Osteoblast (primary cell): ENCODE measurements around the gene ZNF185. TPM values are rescaled to one million over a fixed set of nuclear protein-coding genes. Genes with fewer than 3 reads are reported as not detected.

ENCODE experiments used
- DNase-seq: peaks from one replicate; pipeline ENCODE4 v3.0.0; 2011; ENCODE audit warnings: low spot score, mixed read lengths; ENCODE audit not compliant: insufficient read length; ENCODE audit errors: missing footprints
- H2AFZ ChIP-seq: 2 replicates; pipeline ENCODE4 v1.6.0; 2011; ENCODE audit warnings: mild to moderate bottlenecking, low read length
- H3K27ac ChIP-seq: 2 replicates; pipeline ENCODE4 v1.5.1; 2011; ENCODE audit warnings: mild to moderate bottlenecking, low read depth, low read length, moderate library complexity
- H3K27me3 ChIP-seq: 2 replicates; pipeline ENCODE4 v1.6.0; 2012; ENCODE audit warnings: mild to moderate bottlenecking, control low read depth, inconsistent platforms, low read length, moderate library complexity; ENCODE audit not compliant: insufficient read depth
- H3K36me3 ChIP-seq: 2 replicates; pipeline ENCODE4 v1.5.1; 2011; ENCODE audit warnings: mild to moderate bottlenecking, low read length, control low read depth, moderate library complexity; ENCODE audit not compliant: insufficient read depth
- H3K4me1 ChIP-seq: 2 replicates; pipeline ENCODE4 v1.5.1; 2011; ENCODE audit warnings: mild to moderate bottlenecking, low read length, control low read depth, moderate library complexity; ENCODE audit not compliant: insufficient read depth
- H3K4me2 ChIP-seq: 2 replicates; pipeline ENCODE4 v1.6.0; 2011; ENCODE audit warnings: mild to moderate bottlenecking, low read length; ENCODE audit not compliant: insufficient read depth
- H3K4me3 ChIP-seq: fragments of 200-600 bp; sonication (generic); 3 replicates; pipeline ENCODE4 v1.5.1; 2012; ENCODE audit warnings: mild to moderate bottlenecking, low read length, inconsistent platforms; ENCODE audit not compliant: insufficient read depth
- H3K79me2 ChIP-seq: 2 replicates; pipeline ENCODE4 v1.6.0; 2012; ENCODE audit warnings: mild to moderate bottlenecking, low read length, control low read depth, inconsistent platforms; ENCODE audit not compliant: insufficient read depth
- H3K9me3 ChIP-seq: 2 replicates; pipeline ENCODE4 v1.5.1; 2011; ENCODE audit warnings: low read depth, low read length, control low read depth
- H4K20me1 ChIP-seq: 2 replicates; pipeline ENCODE4 v1.6.0; 2012; ENCODE audit warnings: mild to moderate bottlenecking, low read length, control low read depth; ENCODE audit not compliant: insufficient read depth
- total RNA-seq: library from RNA; depleted of rRNA; stranded (reverse); fragments of >200 nt; gene quantifications from 2 replicates; pipeline ENCODE4 v1.2.3, GENCODE V29; 2012
- TF ChIP-seq, protein P1 (sequence below): IDR thresholded peaks from 2 replicates; pipeline ENCODE4 v1.5.1; 2011; ENCODE audit warnings: mild to moderate bottlenecking, low read depth, low read length, moderate library complexity; ENCODE audit errors: extremely low read depth

Gene ZNF185
- total RNA-seq, 1 donor = 1.1 TPM

DNA sequence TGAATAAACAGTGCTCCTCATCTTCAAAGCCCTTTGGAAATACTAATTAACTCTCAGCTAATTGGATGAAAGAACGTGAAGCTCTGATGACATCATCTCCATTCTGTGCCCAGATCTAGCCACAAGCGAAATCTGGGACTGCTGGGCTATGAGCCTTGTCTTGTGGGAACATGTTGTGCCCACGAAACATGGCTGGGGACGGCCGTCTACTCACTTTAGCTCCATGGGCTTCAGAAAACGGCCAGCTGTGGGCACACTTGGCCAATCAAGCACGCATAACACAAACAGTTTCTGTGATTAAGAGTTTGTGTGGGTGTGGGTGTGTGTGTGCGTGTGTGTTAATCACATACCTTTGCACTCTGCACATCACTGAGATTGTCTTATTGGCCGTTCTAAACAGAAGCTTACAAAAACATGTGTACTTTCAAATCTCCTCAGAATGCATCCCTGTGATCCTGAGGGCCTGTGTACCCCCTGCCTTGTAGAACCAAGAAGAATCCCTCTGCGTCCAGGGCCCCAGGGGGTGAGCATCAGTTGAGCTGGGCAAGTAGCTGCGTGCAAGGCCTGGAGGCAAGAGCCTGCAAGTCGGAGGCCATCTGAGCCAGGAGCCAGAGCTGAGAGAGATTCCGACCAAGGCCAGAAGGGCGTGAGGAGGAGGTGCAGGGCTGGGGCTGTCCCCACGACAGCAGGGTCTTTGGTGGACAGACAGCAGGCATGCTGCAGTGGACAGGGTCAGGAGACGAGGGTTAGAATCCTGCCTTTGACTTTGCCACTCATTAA lies 18.7 kb upstream of the ZNF185 start:
- TF ChIP-seq, protein P1, sequence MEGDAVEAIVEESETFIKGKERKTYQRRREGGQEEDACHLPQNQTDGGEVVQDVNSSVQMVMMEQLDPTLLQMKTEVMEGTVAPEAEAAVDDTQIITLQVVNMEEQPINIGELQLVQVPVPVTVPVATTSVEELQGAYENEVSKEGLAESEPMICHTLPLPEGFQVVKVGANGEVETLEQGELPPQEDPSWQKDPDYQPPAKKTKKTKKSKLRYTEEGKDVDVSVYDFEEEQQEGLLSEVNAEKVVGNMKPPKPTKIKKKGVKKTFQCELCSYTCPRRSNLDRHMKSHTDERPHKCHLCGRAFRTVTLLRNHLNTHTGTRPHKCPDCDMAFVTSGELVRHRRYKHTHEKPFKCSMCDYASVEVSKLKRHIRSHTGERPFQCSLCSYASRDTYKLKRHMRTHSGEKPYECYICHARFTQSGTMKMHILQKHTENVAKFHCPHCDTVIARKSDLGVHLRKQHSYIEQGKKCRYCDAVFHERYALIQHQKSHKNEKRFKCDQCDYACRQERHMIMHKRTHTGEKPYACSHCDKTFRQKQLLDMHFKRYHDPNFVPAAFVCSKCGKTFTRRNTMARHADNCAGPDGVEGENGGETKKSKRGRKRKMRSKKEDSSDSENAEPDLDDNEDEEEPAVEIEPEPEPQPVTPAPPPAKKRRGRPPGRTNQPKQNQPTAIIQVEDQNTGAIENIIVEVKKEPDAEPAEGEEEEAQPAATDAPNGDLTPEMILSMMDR = no peak
- no peak overlapping the region for H3K27ac ChIP-seq
- H3K4me1 ChIP-seq = no peaks in the 10 kb centered on the region
- peaks cover 4% of the 10 kb centered on the region for H3K27me3 ChIP-seq
- H3K79me2 ChIP-seq = no peaks in the 10 kb centered on the region
- no peak overlapping the region for H2AFZ ChIP-seq
- no peak for DNase-seq
- no peak overlapping the region for H3K4me2 ChIP-seq
- H4K20me1 ChIP-seq = no peaks in the 10 kb centered on the region
- H3K4me3 ChIP-seq = no peak overlapping the region
- H3K9me3 ChIP-seq = no peaks in the 10 kb centered on the region
- no peaks in the 10 kb centered on the region for H3K36me3 ChIP-seq

DNA sequence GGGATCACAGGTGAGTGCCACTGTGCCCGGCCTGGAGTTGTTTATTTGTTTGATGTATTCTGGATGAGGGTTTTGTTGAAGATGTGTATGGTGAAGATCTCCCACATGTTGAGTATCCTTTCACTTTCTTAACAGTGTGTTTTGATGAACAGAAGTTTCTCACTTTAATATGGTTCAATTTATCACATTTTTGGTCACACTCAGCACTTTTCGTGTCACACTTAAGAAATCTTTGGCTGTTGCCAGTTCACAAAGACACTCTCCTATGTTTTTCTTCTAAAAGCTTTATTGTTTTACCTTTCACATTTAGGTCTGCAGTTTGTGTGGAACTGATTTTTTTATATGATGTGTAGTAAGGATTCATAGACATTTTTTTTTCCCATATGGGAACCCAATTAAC lies 16.6 kb upstream of the ZNF185 start:
- no peaks in the 10 kb centered on the region for H3K79me2 ChIP-seq
- H3K36me3 ChIP-seq = no peaks in the 10 kb centered on the region
- H3K27ac ChIP-seq = no peak overlapping the region
- H3K27me3 ChIP-seq = peaks cover 8% of the 10 kb centered on the region
- H2AFZ ChIP-seq = no peak overlapping the region
- H3K4me2 ChIP-seq = no peak overlapping the region
- DNase-seq = no peak
- TF ChIP-seq, protein P1 = no peak
- no peaks in the 10 kb centered on the region for H3K4me1 ChIP-seq
- H3K4me3 ChIP-seq = no peak overlapping the region
- no peaks in the 10 kb centered on the region for H4K20me1 ChIP-seq
- no peaks in the 10 kb centered on the region for H3K9me3 ChIP-seq

GRCh38 chrX:152884171-152884570 lies 13.7 kb upstream of the ZNF185 start:
- Histone ChIP-seq H3K79me2 (no peaks in the 10 kb centered on the region), H3K9me3 (no peaks in the 10 kb centered on the region)

DNA sequence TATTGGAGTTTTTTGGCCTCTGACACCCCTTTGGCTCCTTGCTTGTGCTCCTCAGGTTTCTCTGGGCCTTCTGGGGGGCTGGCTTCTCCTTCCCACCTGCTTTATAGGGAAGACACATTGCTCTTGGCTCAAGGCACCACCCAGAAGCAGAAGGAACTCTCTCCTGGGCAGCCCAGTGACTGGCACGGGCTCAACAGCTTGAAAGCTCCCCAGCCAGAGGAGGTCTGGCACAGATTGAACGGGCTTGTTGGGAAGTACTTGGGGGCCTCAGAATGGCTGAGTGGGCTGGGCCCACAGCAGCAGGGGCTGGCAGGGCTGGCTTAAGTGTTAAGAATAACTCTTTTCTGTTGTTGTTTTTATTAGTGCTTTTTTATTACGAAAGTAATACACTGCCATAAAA lies 11.2 kb upstream of the ZNF185 start:
- Histone ChIP-seq H2AFZ (no peak overlapping the region), H3K4me3 (no peak overlapping the region), H3K4me2 (no peak overlapping the region), H3K9me3 (no peaks in the 10 kb centered on the region), H3K79me2 (no peaks in the 10 kb centered on the region), H3K27me3 (peaks cover 20% of the 10 kb centered on the region), H4K20me1 (no peaks in the 10 kb centered on the region), H3K36me3 (no peaks in the 10 kb centered on the region), H3K27ac (no peak overlapping the region), H3K4me1 (no peaks in the 10 kb centered on the region)
- TF ChIP-seq, protein P1 = no peak
- DNase-seq = no peak

More at GRCh38 chrX:152884171-152884570, 13.7 kb upstream of the ZNF185 start:
- Histone ChIP-seq H3K4me3 (no peak overlapping the region), H3K4me1 (no peaks in the 10 kb centered on the region), H3K27ac (no peak overlapping the region), H3K4me2 (no peak overlapping the region), H4K20me1 (no peaks in the 10 kb centered on the region), H3K36me3 (no peaks in the 10 kb centered on the region), H3K27me3 (peaks cover 12% of the 10 kb centered on the region), H2AFZ (no peak overlapping the region)
- no peak for DNase-seq
- TF ChIP-seq, protein P1 = no peak
